GM10266 (cell line): ENCODE measurements around the gene NR4A2.

Source experiments
- DNase-seq: peaks from one replicate; pipeline ENCODE4 v3.0.0; 2012; ENCODE audit errors: extremely low spot score
- CTCF ChIP-seq: IDR thresholded peaks from 2 replicates; pipeline ENCODE4 v1.5.1; 2012; ENCODE audit warnings: mild to moderate bottlenecking, low read depth; ENCODE audit not compliant: control insufficient read depth, insufficient read depth; ENCODE audit errors: missing control alignments

Gene NR4A2

DNA sequence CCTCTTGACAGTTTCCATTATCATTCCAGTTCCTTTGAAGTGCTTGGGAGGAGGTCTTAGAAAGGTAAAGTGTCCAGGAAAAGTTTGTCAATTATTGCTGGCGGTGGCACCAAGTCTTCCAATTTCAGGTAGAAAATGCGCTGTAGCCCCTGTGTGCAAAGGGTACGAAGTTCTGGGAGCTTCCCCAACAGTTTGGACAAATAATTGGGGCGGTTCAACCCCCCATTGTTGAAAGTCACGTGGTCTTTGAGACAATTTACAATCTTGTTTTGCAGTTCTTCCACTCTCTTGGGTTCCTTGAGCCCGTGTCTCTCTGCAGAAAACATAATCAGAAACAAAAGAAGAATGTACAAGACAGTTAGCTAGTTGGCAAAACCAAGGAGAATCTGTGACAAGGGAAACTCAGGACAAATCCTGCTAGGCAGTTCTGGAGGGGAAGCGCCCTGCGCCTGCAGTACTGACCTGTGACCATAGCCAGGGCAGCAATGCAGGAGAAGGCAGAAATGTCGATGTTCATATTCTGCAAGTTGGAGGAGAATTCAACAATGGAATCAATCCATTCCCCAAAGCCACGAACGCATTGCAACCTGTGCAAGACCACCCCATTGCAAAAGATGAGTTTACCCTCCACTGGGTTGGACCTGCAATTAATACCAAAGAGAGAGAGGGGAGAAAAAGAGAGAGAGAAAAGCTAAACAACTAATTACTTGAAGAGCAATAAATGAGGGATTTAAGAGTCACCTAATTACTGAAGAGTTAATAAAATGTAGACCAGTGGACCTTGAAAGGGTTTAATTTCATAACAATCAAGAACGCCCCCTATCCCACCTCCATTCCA is 6.6 kb downstream of the NR4A2 start:
- DNase-seq, result no peak
- no peak for TF ChIP-seq CTCF

- no peak for TF ChIP-seq CTCF
Measured at GRCh38 chr2:156323754-156324153, 8.8 kb downstream of the NR4A2 start.

GRCh38 chr2:156322686-156323231 is 9.8 kb downstream of the NR4A2 start:
- DNase-seq, result no peak
- TF ChIP-seq CTCF, result no peak

More at GRCh38 chr2:156323754-156324153, 8.8 kb downstream of the NR4A2 start:
- DNase-seq, result no peak

DNA sequence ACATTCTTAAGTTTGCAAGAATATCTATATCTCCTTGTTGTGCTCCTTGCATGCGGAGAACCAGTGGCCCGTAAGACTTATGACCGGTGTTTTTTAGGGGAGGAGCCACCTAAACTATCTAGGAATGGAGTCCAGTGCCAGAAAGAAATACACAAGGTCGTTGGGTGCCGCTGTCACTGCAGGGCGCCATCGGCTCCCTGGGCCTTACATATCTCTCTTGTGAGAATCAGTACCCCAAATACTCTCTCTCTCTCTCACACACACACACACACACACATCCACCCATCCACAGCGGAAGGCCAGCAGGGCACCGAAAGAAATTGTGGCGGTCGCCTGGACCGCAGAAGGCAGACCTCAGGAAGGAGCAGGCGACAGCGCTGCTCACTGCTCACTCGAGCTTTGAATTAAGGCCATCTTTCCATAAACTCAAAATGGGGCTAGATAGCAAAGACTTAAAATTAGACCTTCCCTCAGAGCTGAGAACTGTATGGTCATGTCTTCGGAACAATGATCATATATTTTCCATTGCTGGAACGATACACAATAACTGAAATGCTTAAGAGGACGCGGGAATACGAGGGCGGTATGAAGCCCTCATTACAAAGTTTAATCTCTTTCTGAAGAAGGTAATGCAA is 10.4 kb downstream of the NR4A2 start:
- TF ChIP-seq CTCF, result no peak
- peak; percentile 36 for DNase-seq

DNA sequence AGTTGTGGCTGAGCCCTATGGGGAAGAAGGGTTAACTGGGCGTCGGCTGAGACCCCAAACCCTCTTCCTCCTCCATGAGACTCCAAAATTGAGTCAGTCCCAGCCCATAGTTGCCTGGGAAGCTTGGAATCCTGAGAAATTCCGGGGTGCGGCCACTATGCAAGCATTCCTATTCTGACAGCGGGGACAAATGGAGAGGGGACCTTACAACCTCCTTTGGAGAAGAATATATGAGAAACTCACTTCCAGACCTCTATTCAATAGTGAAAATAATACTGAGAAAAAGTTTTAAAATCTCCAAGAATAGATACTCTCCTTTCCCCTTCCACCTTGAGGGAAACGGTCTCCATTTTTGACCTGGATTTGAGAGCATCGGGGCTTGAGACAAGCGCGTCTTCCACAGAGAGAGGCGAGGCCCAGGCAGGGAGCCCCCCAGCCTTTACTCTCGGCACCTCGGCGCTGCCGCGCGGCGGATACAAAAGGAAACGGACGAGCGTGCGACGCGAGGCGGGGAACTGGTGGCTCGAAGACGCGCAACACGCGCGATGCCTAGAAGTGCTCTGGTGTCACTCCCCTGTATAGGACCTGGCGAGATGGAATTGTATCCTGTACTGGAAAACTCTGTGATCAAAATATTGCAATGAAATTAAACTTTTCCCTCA is 11.1 kb downstream of the NR4A2 start:
- TF ChIP-seq CTCF, result no peak
- DNase-seq, result no peak

DNA sequence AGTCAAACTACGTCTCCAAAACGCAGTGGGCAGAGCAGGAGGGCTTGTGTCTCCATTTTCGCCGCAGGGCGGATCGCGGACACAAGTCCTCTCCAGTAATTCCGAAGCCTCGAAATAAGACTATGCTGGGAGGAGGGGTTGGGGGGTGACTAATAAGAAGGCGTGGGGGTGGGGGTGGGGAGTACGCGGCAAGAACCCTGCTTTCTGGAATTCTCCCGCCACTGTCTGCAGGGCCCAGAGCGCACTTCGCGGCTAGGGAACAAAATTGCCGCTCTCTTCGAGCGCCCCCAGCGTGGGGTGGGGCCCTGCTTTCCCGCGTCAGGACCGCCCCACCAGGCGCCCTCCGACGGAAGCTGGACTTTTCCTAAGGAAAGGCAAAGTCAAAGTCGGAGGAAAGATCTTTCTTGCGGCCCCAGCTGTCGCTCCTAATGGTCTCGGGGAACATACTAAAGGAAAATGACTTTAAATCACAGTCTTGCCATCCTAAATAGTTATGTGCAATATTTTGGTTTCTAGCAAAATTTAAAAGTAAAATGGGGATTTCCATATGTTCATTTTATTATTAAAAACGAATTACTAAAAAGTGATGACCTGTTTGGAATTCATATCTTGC is 11.9 kb downstream of the NR4A2 start:
- no peak for TF ChIP-seq CTCF
- DNase-seq, result no peak
